ENCODE measurements around the gene CENPP. TPM values are rescaled to one million over a fixed set of nuclear protein-coding genes. Genes with fewer than 3 reads are reported as not detected.

The CENPP gene
- total and polyA plus RNA-seq, 4 donors: 0.62 to 8.7 (median 1.3) TPM

DNA sequence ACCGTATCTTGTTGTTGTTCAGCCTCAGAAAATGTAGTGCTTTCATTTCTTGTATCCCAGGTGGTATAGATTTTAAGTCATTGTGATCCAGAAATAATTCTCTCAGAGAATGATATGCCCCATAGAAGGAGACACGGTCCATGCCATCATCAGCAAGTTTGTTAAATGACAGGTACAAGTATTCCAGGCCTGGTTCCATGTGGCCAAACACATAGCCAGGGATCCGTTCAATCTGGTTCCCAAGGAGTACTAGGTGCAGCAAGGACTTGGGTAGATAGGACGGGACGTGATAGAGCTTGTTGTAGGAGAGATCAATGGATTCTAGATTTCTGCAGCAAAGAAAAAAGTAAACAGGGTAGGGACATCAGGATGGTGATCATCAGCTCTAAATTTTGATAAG lies 175.0 kb downstream of the CENPP start:
- no peaks in the 10 kb centered on the region for H3K9me3 ChIP-seq (ENCODE audit: control insufficient read depth in 4 of 4, low read length in 3 of 4)
- TF ChIP-seq HNF4A (conservative IDR thresholded peaks at IDR 0.05) (no peak), RXRA (IDR thresholded peaks at IDR 0.05) (no peak), YY1 (IDR thresholded peaks at IDR 0.05) (no peak), EGR1 (IDR thresholded peaks at IDR 0.05; ENCODE audit: low read depth in 2 of 2) (no peak), FOXA1 (IDR thresholded peaks at IDR 0.05) (no peak), TAF1 (conservative IDR thresholded peaks at IDR 0.05) (no peak), JUND (IDR thresholded peaks at IDR 0.05) (no peak), HNF4G (IDR thresholded peaks at IDR 0.05) (no peak), FOXA2 (IDR thresholded peaks at IDR 0.05) (no peak), RAD21 (IDR thresholded peaks at IDR 0.05) (no peak)
- TF ChIP-seq, protein P1, sequence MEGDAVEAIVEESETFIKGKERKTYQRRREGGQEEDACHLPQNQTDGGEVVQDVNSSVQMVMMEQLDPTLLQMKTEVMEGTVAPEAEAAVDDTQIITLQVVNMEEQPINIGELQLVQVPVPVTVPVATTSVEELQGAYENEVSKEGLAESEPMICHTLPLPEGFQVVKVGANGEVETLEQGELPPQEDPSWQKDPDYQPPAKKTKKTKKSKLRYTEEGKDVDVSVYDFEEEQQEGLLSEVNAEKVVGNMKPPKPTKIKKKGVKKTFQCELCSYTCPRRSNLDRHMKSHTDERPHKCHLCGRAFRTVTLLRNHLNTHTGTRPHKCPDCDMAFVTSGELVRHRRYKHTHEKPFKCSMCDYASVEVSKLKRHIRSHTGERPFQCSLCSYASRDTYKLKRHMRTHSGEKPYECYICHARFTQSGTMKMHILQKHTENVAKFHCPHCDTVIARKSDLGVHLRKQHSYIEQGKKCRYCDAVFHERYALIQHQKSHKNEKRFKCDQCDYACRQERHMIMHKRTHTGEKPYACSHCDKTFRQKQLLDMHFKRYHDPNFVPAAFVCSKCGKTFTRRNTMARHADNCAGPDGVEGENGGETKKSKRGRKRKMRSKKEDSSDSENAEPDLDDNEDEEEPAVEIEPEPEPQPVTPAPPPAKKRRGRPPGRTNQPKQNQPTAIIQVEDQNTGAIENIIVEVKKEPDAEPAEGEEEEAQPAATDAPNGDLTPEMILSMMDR (IDR thresholded peaks at IDR 0.05; ENCODE audit: low read depth, low read length, missing input control): no peak
- TF ChIP-seq, protein P2, sequence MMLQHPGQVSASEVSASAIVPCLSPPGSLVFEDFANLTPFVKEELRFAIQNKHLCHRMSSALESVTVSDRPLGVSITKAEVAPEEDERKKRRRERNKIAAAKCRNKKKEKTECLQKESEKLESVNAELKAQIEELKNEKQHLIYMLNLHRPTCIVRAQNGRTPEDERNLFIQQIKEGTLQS (IDR thresholded peaks at IDR 0.05): no peak
- TF ChIP-seq, protein P3, sequence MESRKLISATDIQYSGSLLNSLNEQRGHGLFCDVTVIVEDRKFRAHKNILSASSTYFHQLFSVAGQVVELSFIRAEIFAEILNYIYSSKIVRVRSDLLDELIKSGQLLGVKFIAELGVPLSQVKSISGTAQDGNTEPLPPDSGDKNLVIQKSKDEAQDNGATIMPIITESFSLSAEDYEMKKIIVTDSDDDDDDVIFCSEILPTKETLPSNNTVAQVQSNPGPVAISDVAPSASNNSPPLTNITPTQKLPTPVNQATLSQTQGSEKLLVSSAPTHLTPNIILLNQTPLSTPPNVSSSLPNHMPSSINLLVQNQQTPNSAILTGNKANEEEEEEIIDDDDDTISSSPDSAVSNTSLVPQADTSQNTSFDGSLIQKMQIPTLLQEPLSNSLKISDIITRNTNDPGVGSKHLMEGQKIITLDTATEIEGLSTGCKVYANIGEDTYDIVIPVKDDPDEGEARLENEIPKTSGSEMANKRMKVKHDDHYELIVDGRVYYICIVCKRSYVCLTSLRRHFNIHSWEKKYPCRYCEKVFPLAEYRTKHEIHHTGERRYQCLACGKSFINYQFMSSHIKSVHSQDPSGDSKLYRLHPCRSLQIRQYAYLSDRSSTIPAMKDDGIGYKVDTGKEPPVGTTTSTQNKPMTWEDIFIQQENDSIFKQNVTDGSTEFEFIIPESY (IDR thresholded peaks at IDR 0.05): no peak
- TF ChIP-seq, protein P4, sequence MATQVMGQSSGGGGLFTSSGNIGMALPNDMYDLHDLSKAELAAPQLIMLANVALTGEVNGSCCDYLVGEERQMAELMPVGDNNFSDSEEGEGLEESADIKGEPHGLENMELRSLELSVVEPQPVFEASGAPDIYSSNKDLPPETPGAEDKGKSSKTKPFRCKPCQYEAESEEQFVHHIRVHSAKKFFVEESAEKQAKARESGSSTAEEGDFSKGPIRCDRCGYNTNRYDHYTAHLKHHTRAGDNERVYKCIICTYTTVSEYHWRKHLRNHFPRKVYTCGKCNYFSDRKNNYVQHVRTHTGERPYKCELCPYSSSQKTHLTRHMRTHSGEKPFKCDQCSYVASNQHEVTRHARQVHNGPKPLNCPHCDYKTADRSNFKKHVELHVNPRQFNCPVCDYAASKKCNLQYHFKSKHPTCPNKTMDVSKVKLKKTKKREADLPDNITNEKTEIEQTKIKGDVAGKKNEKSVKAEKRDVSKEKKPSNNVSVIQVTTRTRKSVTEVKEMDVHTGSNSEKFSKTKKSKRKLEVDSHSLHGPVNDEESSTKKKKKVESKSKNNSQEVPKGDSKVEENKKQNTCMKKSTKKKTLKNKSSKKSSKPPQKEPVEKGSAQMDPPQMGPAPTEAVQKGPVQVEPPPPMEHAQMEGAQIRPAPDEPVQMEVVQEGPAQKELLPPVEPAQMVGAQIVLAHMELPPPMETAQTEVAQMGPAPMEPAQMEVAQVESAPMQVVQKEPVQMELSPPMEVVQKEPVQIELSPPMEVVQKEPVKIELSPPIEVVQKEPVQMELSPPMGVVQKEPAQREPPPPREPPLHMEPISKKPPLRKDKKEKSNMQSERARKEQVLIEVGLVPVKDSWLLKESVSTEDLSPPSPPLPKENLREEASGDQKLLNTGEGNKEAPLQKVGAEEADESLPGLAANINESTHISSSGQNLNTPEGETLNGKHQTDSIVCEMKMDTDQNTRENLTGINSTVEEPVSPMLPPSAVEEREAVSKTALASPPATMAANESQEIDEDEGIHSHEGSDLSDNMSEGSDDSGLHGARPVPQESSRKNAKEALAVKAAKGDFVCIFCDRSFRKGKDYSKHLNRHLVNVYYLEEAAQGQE (IDR thresholded peaks at IDR 0.05): no peak
- TF ChIP-seq, protein P5, sequence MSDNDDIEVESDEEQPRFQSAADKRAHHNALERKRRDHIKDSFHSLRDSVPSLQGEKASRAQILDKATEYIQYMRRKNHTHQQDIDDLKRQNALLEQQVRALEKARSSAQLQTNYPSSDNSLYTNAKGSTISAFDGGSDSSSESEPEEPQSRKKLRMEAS (IDR thresholded peaks at IDR 0.05): no peak
- no peak overlapping the region for H3K27ac ChIP-seq (ENCODE audit: low read depth in 1 of 2, low read length in 2 of 2)
- peaks cover 0 to 5% (median 0%) of the 10 kb centered on the region in 4 donors for H3K4me1 ChIP-seq (ENCODE audit: control insufficient read depth in 4 of 4, insufficient read depth in 4 of 4, low read length in 3 of 4)
- no peaks in the 10 kb centered on the region for H3K27me3 ChIP-seq (ENCODE audit: control insufficient read depth in 4 of 4, insufficient read depth in 4 of 4, low read length in 3 of 4)
- no peak overlapping the region for H3K4me3 ChIP-seq (ENCODE audit: low read depth in 1 of 3, low read length in 3 of 3)
- DNase-seq (ENCODE audit: low spot score): no peak
- no peaks in the 10 kb centered on the region for H3K36me3 ChIP-seq (ENCODE audit: control insufficient read depth in 4 of 4, insufficient read depth in 3 of 4, low read depth in 1 of 4, low read length in 3 of 4)
- WGBS: 98% methylated on average over 5 of the region's 5 CpGs
- H3K9ac ChIP-seq (ENCODE audit: low read depth in 1 of 2, low read length in 2 of 2): no peak overlapping the region
